ENCODE measurements around the gene USP37.

USP37 gene

DNA sequence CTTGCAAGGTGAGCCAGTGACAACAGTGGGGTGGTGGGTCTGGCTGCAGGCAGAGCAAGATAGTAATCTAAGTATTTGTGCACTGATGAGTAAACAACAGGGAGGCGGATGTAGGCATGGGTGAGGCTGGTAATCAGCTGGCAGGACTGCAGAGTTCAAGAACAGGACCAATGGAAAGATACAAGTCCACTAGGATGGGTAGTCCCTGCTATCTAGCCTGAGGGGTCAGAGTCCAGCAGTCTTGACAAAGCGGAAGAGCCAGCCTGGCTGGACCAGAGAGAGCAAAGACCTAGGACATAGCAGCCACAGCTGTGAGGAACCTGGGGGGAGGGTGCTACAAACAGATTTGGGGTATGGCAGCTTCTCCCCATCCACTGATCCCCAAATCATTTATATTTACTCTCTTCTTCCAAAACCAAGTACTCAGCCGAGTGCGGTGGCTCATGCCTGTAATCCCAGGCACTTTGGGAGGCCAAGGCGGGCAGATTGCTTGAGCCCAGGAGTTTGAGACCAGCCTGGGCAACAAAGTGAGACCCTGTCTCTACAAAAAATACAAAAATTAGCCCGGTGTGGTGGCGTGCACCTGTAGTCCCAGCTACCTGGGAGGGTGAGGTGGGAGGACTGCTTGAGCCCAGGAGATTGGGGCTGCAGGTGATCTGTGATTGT, 123.3 kb downstream of the USP37 start:
- ATAC-seq, result no peak
- no peak for TF ChIP-seq ZNF565 (CRISPR knock-in tag; conservative IDR thresholded peaks at IDR 0.05; ENCODE audit: low read depth)
- TF ChIP-seq, protein P1, sequence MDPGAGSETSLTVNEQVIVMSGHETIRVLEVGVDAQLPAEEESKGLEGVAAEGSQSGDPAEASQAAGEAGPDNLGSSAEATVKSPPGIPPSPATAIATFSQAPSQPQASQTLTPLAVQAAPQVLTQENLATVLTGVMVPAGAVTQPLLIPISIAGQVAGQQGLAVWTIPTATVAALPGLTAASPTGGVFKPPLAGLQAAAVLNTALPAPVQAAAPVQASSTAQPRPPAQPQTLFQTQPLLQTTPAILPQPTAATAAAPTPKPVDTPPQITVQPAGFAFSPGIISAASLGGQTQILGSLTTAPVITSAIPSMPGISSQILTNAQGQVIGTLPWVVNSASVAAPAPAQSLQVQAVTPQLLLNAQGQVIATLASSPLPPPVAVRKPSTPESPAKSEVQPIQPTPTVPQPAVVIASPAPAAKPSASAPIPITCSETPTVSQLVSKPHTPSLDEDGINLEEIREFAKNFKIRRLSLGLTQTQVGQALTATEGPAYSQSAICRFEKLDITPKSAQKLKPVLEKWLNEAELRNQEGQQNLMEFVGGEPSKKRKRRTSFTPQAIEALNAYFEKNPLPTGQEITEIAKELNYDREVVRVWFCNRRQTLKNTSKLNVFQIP (CRISPR knock-in tag; IDR thresholded peaks at IDR 0.05; ENCODE audit: borderline replicate concordance, low read depth), result no peak
- no peak for TF ChIP-seq ZNF70 (CRISPR knock-in tag; IDR thresholded peaks at IDR 0.05)
- no peak for TF ChIP-seq GLIS3 (CRISPR knock-in tag; IDR thresholded peaks at IDR 0.05)
- no peak for TF ChIP-seq ZFP30 (CRISPR knock-in tag; IDR thresholded peaks at IDR 0.05)
- TF ChIP-seq ZC3H10 (CRISPR knock-in tag; IDR thresholded peaks at IDR 0.05), result no peak
- TF ChIP-seq CSDC2 (CRISPR knock-in tag; IDR thresholded peaks at IDR 0.05), result no peak
- TF ChIP-seq TOX (CRISPR knock-in tag; IDR thresholded peaks at IDR 0.05; ENCODE audit: borderline replicate concordance), result no peak
- TF ChIP-seq TCF4 (CRISPR knock-in tag; IDR thresholded peaks at IDR 0.05; ENCODE audit: borderline replicate concordance), result no peak
- no peak for TF ChIP-seq ESRRG (CRISPR knock-in tag; IDR thresholded peaks at IDR 0.05)
- TF ChIP-seq, protein P2, sequence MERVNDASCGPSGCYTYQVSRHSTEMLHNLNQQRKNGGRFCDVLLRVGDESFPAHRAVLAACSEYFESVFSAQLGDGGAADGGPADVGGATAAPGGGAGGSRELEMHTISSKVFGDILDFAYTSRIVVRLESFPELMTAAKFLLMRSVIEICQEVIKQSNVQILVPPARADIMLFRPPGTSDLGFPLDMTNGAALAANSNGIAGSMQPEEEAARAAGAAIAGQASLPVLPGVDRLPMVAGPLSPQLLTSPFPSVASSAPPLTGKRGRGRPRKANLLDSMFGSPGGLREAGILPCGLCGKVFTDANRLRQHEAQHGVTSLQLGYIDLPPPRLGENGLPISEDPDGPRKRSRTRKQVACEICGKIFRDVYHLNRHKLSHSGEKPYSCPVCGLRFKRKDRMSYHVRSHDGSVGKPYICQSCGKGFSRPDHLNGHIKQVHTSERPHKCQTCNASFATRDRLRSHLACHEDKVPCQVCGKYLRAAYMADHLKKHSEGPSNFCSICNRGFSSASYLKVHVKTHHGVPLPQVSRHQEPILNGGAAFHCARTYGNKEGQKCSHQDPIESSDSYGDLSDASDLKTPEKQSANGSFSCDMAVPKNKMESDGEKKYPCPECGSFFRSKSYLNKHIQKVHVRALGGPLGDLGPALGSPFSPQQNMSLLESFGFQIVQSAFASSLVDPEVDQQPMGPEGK (CRISPR knock-in tag; IDR thresholded peaks at IDR 0.05; ENCODE audit: borderline replicate concordance), result no peak
- no peak for TF ChIP-seq OSR1 (CRISPR knock-in tag; IDR thresholded peaks at IDR 0.05)
- no peak for TF ChIP-seq ZFP3 (CRISPR knock-in tag; IDR thresholded peaks at IDR 0.05)
- TF ChIP-seq, protein P3, sequence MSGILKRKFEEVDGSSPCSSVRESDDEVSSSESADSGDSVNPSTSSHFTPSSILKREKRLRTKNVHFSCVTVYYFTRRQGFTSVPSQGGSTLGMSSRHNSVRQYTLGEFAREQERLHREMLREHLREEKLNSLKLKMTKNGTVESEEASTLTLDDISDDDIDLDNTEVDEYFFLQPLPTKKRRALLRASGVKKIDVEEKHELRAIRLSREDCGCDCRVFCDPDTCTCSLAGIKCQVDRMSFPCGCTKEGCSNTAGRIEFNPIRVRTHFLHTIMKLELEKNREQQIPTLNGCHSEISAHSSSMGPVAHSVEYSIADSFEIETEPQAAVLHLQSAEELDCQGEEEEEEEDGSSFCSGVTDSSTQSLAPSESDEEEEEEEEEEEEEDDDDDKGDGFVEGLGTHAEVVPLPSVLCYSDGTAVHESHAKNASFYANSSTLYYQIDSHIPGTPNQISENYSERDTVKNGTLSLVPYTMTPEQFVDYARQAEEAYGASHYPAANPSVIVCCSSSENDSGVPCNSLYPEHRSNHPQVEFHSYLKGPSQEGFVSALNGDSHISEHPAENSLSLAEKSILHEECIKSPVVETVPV (CRISPR knock-in tag; IDR thresholded peaks at IDR 0.05), result no peak
- TF ChIP-seq PPARA (CRISPR knock-in tag; IDR thresholded peaks at IDR 0.05; ENCODE audit: borderline replicate concordance), result no peak
- TF ChIP-seq, protein P4, sequence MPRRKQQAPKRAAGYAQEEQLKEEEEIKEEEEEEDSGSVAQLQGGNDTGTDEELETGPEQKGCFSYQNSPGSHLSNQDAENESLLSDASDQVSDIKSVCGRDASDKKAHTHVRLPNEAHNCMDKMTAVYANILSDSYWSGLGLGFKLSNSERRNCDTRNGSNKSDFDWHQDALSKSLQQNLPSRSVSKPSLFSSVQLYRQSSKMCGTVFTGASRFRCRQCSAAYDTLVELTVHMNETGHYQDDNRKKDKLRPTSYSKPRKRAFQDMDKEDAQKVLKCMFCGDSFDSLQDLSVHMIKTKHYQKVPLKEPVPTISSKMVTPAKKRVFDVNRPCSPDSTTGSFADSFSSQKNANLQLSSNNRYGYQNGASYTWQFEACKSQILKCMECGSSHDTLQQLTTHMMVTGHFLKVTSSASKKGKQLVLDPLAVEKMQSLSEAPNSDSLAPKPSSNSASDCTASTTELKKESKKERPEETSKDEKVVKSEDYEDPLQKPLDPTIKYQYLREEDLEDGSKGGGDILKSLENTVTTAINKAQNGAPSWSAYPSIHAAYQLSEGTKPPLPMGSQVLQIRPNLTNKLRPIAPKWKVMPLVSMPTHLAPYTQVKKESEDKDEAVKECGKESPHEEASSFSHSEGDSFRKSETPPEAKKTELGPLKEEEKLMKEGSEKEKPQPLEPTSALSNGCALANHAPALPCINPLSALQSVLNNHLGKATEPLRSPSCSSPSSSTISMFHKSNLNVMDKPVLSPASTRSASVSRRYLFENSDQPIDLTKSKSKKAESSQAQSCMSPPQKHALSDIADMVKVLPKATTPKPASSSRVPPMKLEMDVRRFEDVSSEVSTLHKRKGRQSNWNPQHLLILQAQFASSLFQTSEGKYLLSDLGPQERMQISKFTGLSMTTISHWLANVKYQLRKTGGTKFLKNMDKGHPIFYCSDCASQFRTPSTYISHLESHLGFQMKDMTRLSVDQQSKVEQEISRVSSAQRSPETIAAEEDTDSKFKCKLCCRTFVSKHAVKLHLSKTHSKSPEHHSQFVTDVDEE (CRISPR knock-in tag; IDR thresholded peaks at IDR 0.05), result no peak

DNA sequence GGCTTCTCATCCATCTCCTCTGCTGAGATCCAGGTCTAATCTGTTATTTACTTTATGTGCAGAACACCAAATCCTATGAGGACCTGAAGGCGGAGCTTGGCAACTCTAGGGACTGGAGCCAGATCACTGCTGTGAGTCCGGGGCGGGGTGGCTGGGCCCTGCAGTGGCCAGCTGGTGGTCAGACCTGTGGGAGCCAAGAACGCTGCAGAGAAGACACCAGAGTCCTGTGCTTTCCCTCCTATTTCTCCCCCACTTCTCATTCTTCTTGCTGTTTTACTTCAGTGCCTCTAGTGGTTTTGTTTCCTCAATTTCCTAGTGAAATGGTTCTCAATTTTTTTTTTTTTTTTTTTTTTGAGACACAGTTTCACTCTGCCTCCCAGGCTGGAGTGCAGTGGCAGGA, 129.6 kb downstream of the USP37 start:
- TF ChIP-seq SNAI2 (CRISPR knock-in tag; IDR thresholded peaks at IDR 0.05) (no peak), ZNF70 (CRISPR knock-in tag; IDR thresholded peaks at IDR 0.05) (no peak), ISL1 (CRISPR knock-in tag; IDR thresholded peaks at IDR 0.05) (no peak), OSR1 (CRISPR knock-in tag; IDR thresholded peaks at IDR 0.05) (no peak), GLIS3 (CRISPR knock-in tag; IDR thresholded peaks at IDR 0.05) (no peak), TCF4 (CRISPR knock-in tag; IDR thresholded peaks at IDR 0.05; ENCODE audit: borderline replicate concordance) (no peak), ZFP30 (CRISPR knock-in tag; IDR thresholded peaks at IDR 0.05) (no peak), RARB (CRISPR knock-in tag; IDR thresholded peaks at IDR 0.05) (no peak), BACH2 (CRISPR knock-in tag; IDR thresholded peaks at IDR 0.05; ENCODE audit: borderline replicate concordance) (no peak), TOX (CRISPR knock-in tag; IDR thresholded peaks at IDR 0.05; ENCODE audit: borderline replicate concordance) (no peak), CSDC2 (CRISPR knock-in tag; IDR thresholded peaks at IDR 0.05) (no peak), ARNTL (CRISPR knock-in tag; IDR thresholded peaks at IDR 0.05; ENCODE audit: borderline replicate concordance, low read depth) (no peak), ESRRG (CRISPR knock-in tag; IDR thresholded peaks at IDR 0.05) (no peak), ZNF8 (CRISPR knock-in tag; IDR thresholded peaks at IDR 0.05) (no peak)
- TF ChIP-seq, protein P2 (CRISPR knock-in tag; IDR thresholded peaks at IDR 0.05; ENCODE audit: borderline replicate concordance), result no peak
- TF ChIP-seq, protein P5, sequence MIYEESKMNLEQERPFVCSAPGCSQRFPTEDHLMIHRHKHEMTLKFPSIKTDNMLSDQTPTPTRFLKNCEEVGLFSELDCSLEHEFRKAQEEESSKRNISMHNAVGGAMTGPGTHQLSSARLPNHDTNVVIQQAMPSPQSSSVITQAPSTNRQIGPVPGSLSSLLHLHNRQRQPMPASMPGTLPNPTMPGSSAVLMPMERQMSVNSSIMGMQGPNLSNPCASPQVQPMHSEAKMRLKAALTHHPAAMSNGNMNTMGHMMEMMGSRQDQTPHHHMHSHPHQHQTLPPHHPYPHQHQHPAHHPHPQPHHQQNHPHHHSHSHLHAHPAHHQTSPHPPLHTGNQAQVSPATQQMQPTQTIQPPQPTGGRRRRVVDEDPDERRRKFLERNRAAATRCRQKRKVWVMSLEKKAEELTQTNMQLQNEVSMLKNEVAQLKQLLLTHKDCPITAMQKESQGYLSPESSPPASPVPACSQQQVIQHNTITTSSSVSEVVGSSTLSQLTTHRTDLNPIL (CRISPR knock-in tag; IDR thresholded peaks at IDR 0.05; ENCODE audit: low read depth), result no peak
- TF ChIP-seq, protein P1 (CRISPR knock-in tag; IDR thresholded peaks at IDR 0.05; ENCODE audit: borderline replicate concordance, low read depth), result no peak
- TF ChIP-seq, protein P3 (CRISPR knock-in tag; IDR thresholded peaks at IDR 0.05), result no peak
- no peak for ATAC-seq

Measured in SK-N-SH treated with all-trans-retinoic acid at 6 μM for 48 hours (cell line).